Activated naive CD8-positive, alpha-beta T cell treated with anti-CD3 and anti-CD28 coated beads, Interleukin-2, amount 10 ng/mL, durations not matched to agents 7 days and 5 days (primary cell): Measurements from ENCODE around the gene AGGF1. TPM values are rescaled to one million over a fixed set of nuclear protein-coding genes. Genes with fewer than 3 reads are reported as not detected.
"Not testable (repeated sequence)": the region's sequence is repeated elsewhere in the genome, so short reads cannot be mapped to it uniquely, and the experiment has no call there.

Experiments
- ATAC-seq: fragments of 150-1000 bp; cut with Tn5 transposase; one replicate; pipeline ENCODE4 v1.10.0; 2021; ENCODE audit warnings: low read depth, moderate library complexity
- POLR2A ChIA-PET: fragments of 350-600 bp; sonication (Branson Sonifier 250); formaldehyde crosslinking; loops from one replicate; lab custom pipeline; 2021; ENCODE audit warnings: antibody characterized with exemption; lab: Charles Lee
- DNase-seq: peaks from one replicate; pipeline ENCODE4 v3.0.0; 2021
- H3K27ac Mint-ChIP-seq: one replicate; pipeline ENCODE4 v1.8.0; 2022; ENCODE audit warnings: mild to moderate bottlenecking, mixed read lengths
- H3K27me3 Mint-ChIP-seq: one replicate; pipeline ENCODE4 v1.8.0; 2022; ENCODE audit warnings: mild to moderate bottlenecking, moderate library complexity, mixed read lengths
- H3K36me3 Mint-ChIP-seq: one replicate; pipeline ENCODE4 v1.8.0; 2021; ENCODE audit warnings: mild to moderate bottlenecking, mixed read lengths
- H3K4me1 Mint-ChIP-seq: one replicate; pipeline ENCODE4 v1.8.0; 2021; ENCODE audit warnings: mixed read lengths
- H3K4me3 Mint-ChIP-seq: one replicate; pipeline ENCODE4 v1.8.0; 2022; ENCODE audit warnings: mild to moderate bottlenecking, moderate library complexity, mixed read lengths
- H3K9me3 Mint-ChIP-seq: one replicate; pipeline ENCODE4 v1.8.0; 2021; ENCODE audit warnings: mixed read lengths
- total RNA-seq, 2 experiments: library from RNA; stranded (reverse); gene quantifications; one replicate each; pipeline ENCODE4 v1.2.3, GENCODE V29; 2021

AGGF1 gene
- total RNA-seq: 10 to 100 TPM; 28.6 to 30.4 TPM

DNA sequence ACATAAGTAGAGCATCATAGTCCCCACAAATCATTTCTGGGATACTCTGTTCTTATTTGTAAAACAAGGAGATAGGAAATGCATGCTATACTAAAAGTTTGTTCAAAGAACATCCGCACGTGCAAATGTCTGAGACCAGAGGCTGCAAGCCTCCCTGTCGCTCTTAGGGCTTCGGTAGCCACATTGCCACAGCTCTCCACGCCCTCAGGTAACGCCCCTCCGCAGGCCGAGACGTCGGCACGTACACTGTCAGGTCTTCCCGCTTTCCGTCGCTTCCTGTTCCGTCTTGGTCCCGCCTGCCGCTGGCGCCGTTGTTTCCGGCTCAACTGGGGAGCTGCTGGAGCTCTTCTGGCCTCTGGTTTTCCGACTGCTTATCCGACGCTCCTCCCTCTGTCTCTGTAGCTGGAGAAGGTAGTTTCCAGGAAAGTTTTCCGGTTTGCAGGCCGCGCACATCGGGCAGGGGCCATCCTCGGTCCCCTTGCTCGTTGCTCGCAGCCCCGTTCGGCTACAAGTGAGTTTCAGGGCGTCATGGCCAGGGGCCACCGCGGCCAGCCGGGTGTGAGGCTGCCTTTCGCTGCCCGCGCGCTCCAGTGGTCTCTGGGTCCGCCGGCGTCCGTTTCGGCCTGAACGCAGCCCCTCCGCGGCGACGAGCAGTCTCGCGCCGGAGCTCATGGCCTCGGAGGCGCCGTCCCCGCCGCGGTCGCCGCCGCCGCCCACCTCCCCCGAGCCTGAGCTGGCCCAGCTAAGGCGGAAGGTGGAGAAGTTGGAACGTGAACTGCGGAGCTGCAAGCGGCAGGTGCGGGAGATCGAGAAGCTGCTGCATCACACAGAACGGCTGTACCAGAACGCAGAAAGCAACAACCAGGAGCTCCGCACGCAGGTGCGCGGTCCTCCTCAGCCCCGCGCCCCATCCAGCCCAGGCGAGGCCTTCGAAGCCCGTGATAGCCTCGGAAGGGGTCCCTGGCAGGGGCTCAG lies at the start of gene AGGF1:
AGGF1 (plus strand) TSS at position 308 of the 975 bp plus-strand sequence; CDS start at position 671, 363 bp downstream.
- Mint-ChIP-seq H3K27ac (peak within 1 kb of the TSS; percentile 93), H3K4me3 (peak within 1 kb of the TSS; percentile 96), H3K27me3 (peaks cover 3% of the 10 kb centered on the region), H3K9me3 (peaks cover 15% of the 10 kb centered on the region), H3K36me3 (peaks cover 27% of the 10 kb centered on the region), H3K4me1 (peaks cover 23% of the 10 kb centered on the region)
- ATAC-seq: peak; percentile 97
- POLR2A ChIA-PET: interaction anchor here (0.8 to 1.7 kb wide), 9 partner anchors 14 to 745 kb away, joined by 3 to 7 read pairs (median 3); no protein-coding TSS in a partner anchor
- DNase-seq: peak; percentile 85

DNA sequence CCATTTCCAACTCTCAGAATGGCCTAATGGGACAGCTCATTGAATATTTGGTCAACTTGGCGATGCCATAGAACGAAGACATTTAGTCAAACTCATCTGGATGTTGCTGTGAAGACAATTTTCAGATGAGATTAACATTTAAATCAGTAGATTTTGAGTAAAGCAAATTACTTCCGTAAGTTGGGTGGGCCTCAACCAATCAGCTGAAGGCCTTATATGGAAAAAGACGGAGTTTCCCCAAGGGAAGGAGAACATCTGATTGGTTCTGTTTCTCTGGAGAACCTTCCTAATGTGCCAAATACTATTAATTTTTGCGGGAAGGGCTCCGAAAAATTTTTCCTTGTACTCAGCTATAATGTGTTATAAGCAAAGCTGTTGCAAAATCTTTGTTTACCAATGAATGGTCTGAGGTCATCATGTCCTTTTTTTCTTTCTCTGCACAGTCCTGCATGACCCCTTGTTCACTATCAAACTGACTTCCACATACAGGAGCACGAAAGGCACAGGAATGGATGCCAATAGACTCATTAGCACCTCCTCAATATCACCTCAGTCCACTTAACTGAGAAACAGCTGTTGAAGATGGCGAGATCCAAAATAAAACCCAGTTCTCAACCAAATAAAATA lies 49.6 kb upstream of the AGGF1 start:
- ATAC-seq (no peak), DNase-seq (no peak)
- H3K4me1 Mint-ChIP-seq: no peaks in the 10 kb centered on the region
- no peaks in the 10 kb centered on the region for H3K9me3 Mint-ChIP-seq
- peaks cover 14% of the 10 kb centered on the region for H3K27me3 Mint-ChIP-seq
- no peak overlapping the region for H3K4me3 Mint-ChIP-seq
- no peak overlapping the region for H3K27ac Mint-ChIP-seq
- POLR2A ChIA-PET: no interaction called here
- no peaks in the 10 kb centered on the region for H3K36me3 Mint-ChIP-seq

DNA sequence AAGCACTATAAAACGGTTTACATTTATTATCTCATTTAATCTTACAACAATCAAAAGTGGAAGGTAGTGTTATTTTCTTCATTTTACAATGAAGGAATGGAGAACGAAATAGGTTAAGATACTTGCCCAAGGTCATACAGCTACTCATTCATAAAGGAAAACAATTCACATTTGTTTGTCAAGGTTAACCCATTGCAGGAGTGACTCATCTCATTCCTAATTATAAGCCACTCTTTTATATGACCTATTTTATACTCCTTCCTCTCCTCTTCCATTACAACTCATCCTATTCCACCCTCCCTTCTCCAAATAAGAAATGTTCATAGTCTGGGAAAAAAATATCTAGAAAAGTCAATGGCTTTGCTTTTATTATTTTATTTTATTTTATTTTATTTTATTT lies 47.8 kb upstream of the AGGF1 start:
- POLR2A ChIA-PET: no interaction called here
- Mint-ChIP-seq H3K36me3 (no peaks in the 10 kb centered on the region), H3K4me1 (no peaks in the 10 kb centered on the region), H3K9me3 (no peaks in the 10 kb centered on the region), H3K27me3 (peaks cover 14% of the 10 kb centered on the region), H3K27ac (no peak overlapping the region), H3K4me3 (no peak overlapping the region)
- ATAC-seq (no peak), DNase-seq (no peak)

GRCh38 chr5:76983468-76983867 lies 46.7 kb upstream of the AGGF1 start:
- H3K4me3 Mint-ChIP-seq: no peak overlapping the region

DNA sequence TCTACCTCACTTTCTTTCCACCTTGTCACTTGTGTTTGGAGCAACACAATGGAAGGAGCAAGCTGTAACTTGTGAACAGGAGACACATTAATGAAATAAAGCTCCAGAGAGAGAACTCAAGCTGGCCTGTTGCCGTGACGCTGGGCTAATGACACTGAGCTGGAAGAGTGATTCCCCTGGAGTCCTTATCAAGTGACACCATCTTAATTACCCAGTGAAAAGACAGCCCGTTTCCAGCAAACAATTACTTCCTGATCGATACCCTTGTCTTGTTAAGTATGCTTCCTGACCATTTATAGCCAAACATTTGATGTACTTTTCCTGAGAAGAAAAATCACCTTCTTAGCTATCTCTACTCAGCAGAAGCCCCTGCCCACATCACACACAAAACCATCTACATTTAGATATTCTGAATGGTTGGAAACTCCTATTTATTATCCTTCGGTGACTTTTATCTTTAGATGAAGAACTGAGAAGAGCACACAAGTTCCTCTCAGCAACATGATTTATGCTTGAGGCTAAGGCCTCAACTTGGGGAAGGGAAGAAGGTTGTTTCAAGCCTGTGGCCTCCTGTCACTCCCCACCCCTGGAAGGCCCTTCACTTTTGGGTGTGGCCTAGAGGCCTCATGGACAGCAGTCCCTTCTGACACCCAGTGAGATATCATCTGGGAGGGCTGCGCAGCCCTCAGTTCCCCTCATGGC lies 43.2 kb upstream of the AGGF1 start:
- POLR2A ChIA-PET: no interaction called here
- H3K36me3 Mint-ChIP-seq: no peaks in the 10 kb centered on the region
- no peak for DNase-seq
- no peak overlapping the region for H3K27ac Mint-ChIP-seq
- no peak overlapping the region for H3K4me3 Mint-ChIP-seq
- H3K9me3 Mint-ChIP-seq: no peaks in the 10 kb centered on the region
- peaks cover 8% of the 10 kb centered on the region for H3K27me3 Mint-ChIP-seq
- no peak for ATAC-seq
- H3K4me1 Mint-ChIP-seq: no peaks in the 10 kb centered on the region

More at GRCh38 chr5:76983468-76983867, 46.7 kb upstream of the AGGF1 start:
- no peak overlapping the region for H3K27ac Mint-ChIP-seq
- H3K27me3 Mint-ChIP-seq: peaks cover 12% of the 10 kb centered on the region
- no peaks in the 10 kb centered on the region for H3K4me1 Mint-ChIP-seq
- POLR2A ChIA-PET: no interaction called here
- no peaks in the 10 kb centered on the region for H3K9me3 Mint-ChIP-seq
- H3K36me3 Mint-ChIP-seq: no peaks in the 10 kb centered on the region
- DNase-seq (no peak), ATAC-seq (no peak)

GRCh38 chr5:76990899-76991459 lies 39.2 kb upstream of the AGGF1 start:
- no peaks in the 10 kb centered on the region for H3K36me3 Mint-ChIP-seq

DNA sequence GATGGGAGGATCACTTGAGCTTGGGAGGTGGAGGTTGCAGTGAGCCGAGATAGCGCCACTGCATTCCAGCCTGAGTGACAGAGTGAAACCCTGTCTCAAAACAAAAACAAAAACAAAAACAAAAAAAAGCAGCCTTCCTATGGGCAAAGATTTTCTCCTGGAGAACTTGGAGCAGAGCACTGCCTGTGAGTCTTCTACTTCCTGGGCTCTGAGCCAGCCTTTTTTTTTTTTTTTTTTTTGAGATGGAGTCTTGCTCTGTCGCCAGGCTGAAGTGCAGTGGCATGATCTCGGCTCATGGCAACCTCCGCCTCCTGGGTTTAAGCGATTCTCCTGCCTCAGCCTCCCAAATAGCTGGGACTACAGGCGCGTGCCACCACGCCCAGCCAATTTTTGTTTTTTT lies 36.8 kb upstream of the AGGF1 start:
- H3K27ac Mint-ChIP-seq, H3K4me1 Mint-ChIP-seq, POLR2A ChIA-PET, DNase-seq, H3K4me3 Mint-ChIP-seq, H3K36me3 Mint-ChIP-seq, ATAC-seq, H3K9me3 Mint-ChIP-seq: not testable (repeated sequence)
- H3K27me3 Mint-ChIP-seq: peaks cover 20% of the 10 kb centered on the region

More at GRCh38 chr5:76990899-76991459, 39.2 kb upstream of the AGGF1 start:
- no peak overlapping the region for H3K4me3 Mint-ChIP-seq
- no peak overlapping the region for H3K27ac Mint-ChIP-seq
- POLR2A ChIA-PET: no interaction called here
- H3K4me1 Mint-ChIP-seq: no peaks in the 10 kb centered on the region
- ATAC-seq (no peak), DNase-seq (no peak)
- H3K9me3 Mint-ChIP-seq: no peaks in the 10 kb centered on the region
- H3K27me3 Mint-ChIP-seq: peaks cover 12% of the 10 kb centered on the region

DNA sequence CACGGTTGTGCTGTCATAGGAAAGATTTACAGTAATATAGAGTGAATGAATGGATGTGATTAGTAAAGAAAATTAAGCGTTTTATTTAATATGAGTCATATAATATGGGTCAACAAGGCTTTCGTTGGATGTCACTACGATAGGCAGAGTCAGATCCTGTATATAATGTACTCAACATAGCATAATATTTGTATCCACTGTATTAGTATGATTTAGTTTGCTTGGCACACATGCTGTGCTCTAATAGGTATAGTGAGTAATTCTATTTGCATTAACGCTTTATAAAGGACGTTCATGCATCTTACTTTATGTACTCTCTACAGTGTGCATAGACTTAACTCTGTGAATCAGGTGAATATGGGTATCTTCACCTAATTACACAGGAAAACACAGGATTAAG lies 35.9 kb upstream of the AGGF1 start:
- H3K27me3 Mint-ChIP-seq: peaks cover 20% of the 10 kb centered on the region

DNA sequence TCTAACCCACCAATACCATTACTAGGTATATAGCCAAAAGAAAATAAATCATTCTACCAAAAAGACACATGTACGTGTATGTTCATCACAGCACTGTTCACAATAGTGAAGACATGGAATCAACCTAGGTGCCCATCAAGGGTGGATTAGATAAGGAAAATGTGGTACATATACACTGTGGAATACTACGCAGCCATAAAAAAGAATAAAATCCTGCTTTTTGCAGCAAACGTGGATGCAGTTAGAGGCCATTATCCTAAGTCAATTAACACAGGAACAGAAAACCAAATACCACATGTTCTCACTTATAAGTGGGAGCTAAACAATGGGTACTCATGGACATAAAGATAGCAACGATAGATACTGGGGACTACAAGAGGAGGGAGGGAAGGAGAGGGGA lies 32.0 kb upstream of the AGGF1 start:
- ATAC-seq, H3K27ac Mint-ChIP-seq, POLR2A ChIA-PET: not testable (repeated sequence)

More for the DNA sequence above, 35.9 kb upstream of the AGGF1 start:
- Mint-ChIP-seq H3K4me3 (no peak overlapping the region), H3K27ac (no peak overlapping the region), H3K36me3 (no peaks in the 10 kb centered on the region), H3K9me3 (no peaks in the 10 kb centered on the region), H3K4me1 (no peaks in the 10 kb centered on the region)
- DNase-seq (no peak), ATAC-seq (no peak)
- POLR2A ChIA-PET: no interaction called here

GRCh38 chr5:76999451-76999850 lies 30.8 kb upstream of the AGGF1 start:
- no peak for ATAC-seq
- POLR2A ChIA-PET: no interaction called here
- Mint-ChIP-seq H3K4me1 (no peaks in the 10 kb centered on the region), H3K27ac (no peak overlapping the region), H3K27me3 (peaks cover 43% of the 10 kb centered on the region), H3K9me3 (no peaks in the 10 kb centered on the region), H3K36me3 (no peaks in the 10 kb centered on the region), H3K4me3 (no peak overlapping the region)
- no peak for DNase-seq

More for the DNA sequence above, 32.0 kb upstream of the AGGF1 start:
- H3K4me1 Mint-ChIP-seq, H3K9me3 Mint-ChIP-seq, DNase-seq, H3K4me3 Mint-ChIP-seq, H3K36me3 Mint-ChIP-seq: not testable (repeated sequence)
- peaks cover 32% of the 10 kb centered on the region for H3K27me3 Mint-ChIP-seq

DNA sequence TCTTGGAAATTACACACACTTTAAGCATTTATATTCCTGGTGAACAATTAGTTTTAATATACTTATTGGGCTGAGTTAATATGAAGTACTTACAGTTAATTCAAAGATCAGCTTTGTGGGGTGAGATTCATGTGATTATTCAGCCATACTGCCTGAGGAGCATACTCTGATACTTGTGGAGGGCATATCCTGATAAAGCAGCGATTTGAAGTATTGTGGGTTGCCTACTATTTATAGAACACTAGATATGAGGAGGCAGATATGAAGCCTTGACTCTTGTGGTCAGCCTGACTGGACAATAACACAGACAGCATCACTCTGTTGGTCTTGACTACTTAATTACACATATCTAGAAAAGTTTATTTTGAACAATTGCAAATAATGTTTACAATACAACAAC lies 27.0 kb upstream of the AGGF1 start:
- Mint-ChIP-seq H3K4me3 (no peak overlapping the region), H3K9me3 (peaks cover 3% of the 10 kb centered on the region), H3K4me1 (no peaks in the 10 kb centered on the region), H3K36me3 (no peaks in the 10 kb centered on the region), H3K27me3 (peaks cover 55% of the 10 kb centered on the region), H3K27ac (no peak overlapping the region)
- POLR2A ChIA-PET: no interaction called here
- DNase-seq: no peak
- no peak for ATAC-seq

GRCh38 chr5:77006124-77006523 lies 24.1 kb upstream of the AGGF1 start:
- ATAC-seq (no peak), DNase-seq (no peak)
- Mint-ChIP-seq H3K4me1 (no peaks in the 10 kb centered on the region), H3K27ac (no peak overlapping the region), H3K36me3 (peaks cover 3% of the 10 kb centered on the region), H3K9me3 (peaks cover 9% of the 10 kb centered on the region), H3K4me3 (no peak overlapping the region), H3K27me3 (peaks cover 53% of the 10 kb centered on the region)
- POLR2A ChIA-PET: no interaction called here

GRCh38 chr5:77008413-77008812 lies 21.8 kb upstream of the AGGF1 start:
- DNase-seq: no peak

More at GRCh38 chr5:77008413-77008812, 21.8 kb upstream of the AGGF1 start:
- ATAC-seq: no peak
- Mint-ChIP-seq H3K9me3 (peaks cover 9% of the 10 kb centered on the region), H3K27me3 (peaks cover 39% of the 10 kb centered on the region), H3K4me1 (peaks cover 15% of the 10 kb centered on the region), H3K36me3 (peaks cover 3% of the 10 kb centered on the region), H3K27ac (no peak overlapping the region), H3K4me3 (no peak overlapping the region)
- POLR2A ChIA-PET: no interaction called here
